IMR-90 (cell line): ENCODE results near the gene AFTPH. TPM values are rescaled to one million over a fixed set of nuclear protein-coding genes. Genes with fewer than 3 reads are reported as not detected.

Experiments
- ATAC-seq: fragments of 200-7000 bp; cut with Tn5 transposase; 2 replicates; pipeline ENCODE4 v1.9.1; 2020; ENCODE audit warnings: low read depth, mild to moderate bottlenecking, moderate library complexity
- BruUV-seq: library from RNA; stranded (reverse); fragments of 400-500 nt; replicated peaks from 2 replicates; lab custom pipeline; 2021; lab: Mats Ljungman, UMichigan
- CTCF ChIA-PET: fragments of 300-600 bp; formaldehyde crosslinking; extraction: SDS; loops from one replicate; lab custom pipeline; 2021; ENCODE audit warnings: antibody characterized with exemption; lab: Yijun Ruan, JAX
- POLR2A ChIA-PET: fragments of 300-600 bp; sonication (Branson Sonifier 250); formaldehyde crosslinking; loops from one replicate; lab custom pipeline; 2022; ENCODE audit warnings: antibody characterized with exemption; ENCODE audit not compliant: unreplicated experiment; lab: Charles Lee
- DNase-seq: peaks from one replicate; pipeline ENCODE4 v3.0.0; 2013
- H2AFZ ChIP-seq: replicated peaks from 2 replicates; pipeline ENCODE3; 2013; ENCODE audit warnings: low read length, mild to moderate bottlenecking; ENCODE audit not compliant: poor library complexity
- H2AK5ac ChIP-seq: 2 replicates; pipeline ENCODE4 v1.6.1; 2013; ENCODE audit warnings: low read depth, low read length, inconsistent platforms
- H2AK9ac ChIP-seq: replicated peaks from 2 replicates; pipeline ENCODE3; 2013; ENCODE audit warnings: mild to moderate bottlenecking, low read depth, low read length, moderate library complexity; ENCODE audit not compliant: poor library complexity
- H2BK120ac ChIP-seq: 2 replicates; pipeline ENCODE4 v1.6.1; 2013; ENCODE audit warnings: low read depth, low read length, inconsistent platforms
- H2BK15ac ChIP-seq: 3 replicates; pipeline ENCODE4 v1.6.1; 2013; ENCODE audit warnings: low read depth, low read length, inconsistent platforms
- H2BK20ac ChIP-seq: 2 replicates; pipeline ENCODE4 v1.6.1; 2013; ENCODE audit warnings: low read depth, mild to moderate bottlenecking, inconsistent platforms, low read length, moderate library complexity
- H2BK5ac ChIP-seq: 2 replicates; pipeline ENCODE4 v1.6.1; 2013; ENCODE audit warnings: mild to moderate bottlenecking, low read depth, low read length, inconsistent platforms; ENCODE audit not compliant: poor library complexity, severe bottlenecking
- H3K14ac ChIP-seq: replicated peaks from 2 replicates; pipeline ENCODE4 v1.6.1; 2013; ENCODE audit warnings: low read depth, low read length, inconsistent platforms
- H3K18ac ChIP-seq: 2 replicates; pipeline ENCODE4 v1.6.1; 2013; ENCODE audit warnings: low read depth, low read length, control low read depth
- H3K23ac ChIP-seq: 2 replicates; pipeline ENCODE4 v1.6.1; 2013; ENCODE audit warnings: low read depth, low read length, inconsistent platforms
- H3K27ac ChIP-seq: 2 replicates; pipeline ENCODE4 v1.5.1; 2013; ENCODE audit warnings: mild to moderate bottlenecking, control low read depth, low read length; ENCODE audit not compliant: insufficient read depth
- H3K27me3 ChIP-seq: 2 replicates; pipeline ENCODE4 v1.6.1; 2013; ENCODE audit warnings: low read length; ENCODE audit not compliant: control insufficient read depth, insufficient read depth
- H3K36me3 ChIP-seq: 2 replicates; pipeline ENCODE4 v1.6.1; 2013; ENCODE audit warnings: low read length, mixed read lengths; ENCODE audit not compliant: control insufficient read depth, insufficient read depth
- H3K4ac ChIP-seq: 2 replicates; pipeline ENCODE4 v1.6.1; 2013; ENCODE audit warnings: low read depth, low read length, inconsistent platforms
- H3K4me1 ChIP-seq: 2 replicates; pipeline ENCODE4 v1.6.1; 2013; ENCODE audit warnings: low read length, mixed read lengths; ENCODE audit not compliant: control insufficient read depth, insufficient read depth
- H3K4me2 ChIP-seq: 2 replicates; pipeline ENCODE4 v1.6.1; 2013; ENCODE audit warnings: low read depth, mild to moderate bottlenecking, control low read depth, low read length, moderate library complexity
- H3K4me3 ChIP-seq: 2 replicates; pipeline ENCODE4 v1.5.1; 2013; ENCODE audit warnings: low read depth, mild to moderate bottlenecking, control low read depth, low read length, moderate library complexity; ENCODE audit not compliant: insufficient read depth
- H3K56ac ChIP-seq: 2 replicates; pipeline ENCODE4 v1.6.1; 2013; ENCODE audit warnings: low read length, inconsistent platforms; ENCODE audit not compliant: insufficient read depth; ENCODE audit errors: extremely low read depth
- H3K79me1 ChIP-seq, 2 experiments: 2 replicates each; pipeline ENCODE4 v1.6.1; 2013; ENCODE audit warnings: low read length in 2 of 2, inconsistent platforms in 1 of 2, low read depth in 1 of 2
- H3K9ac ChIP-seq: 2 replicates; pipeline ENCODE4 v1.6.1; 2013; ENCODE audit warnings: low read depth, low read length, control low read depth
- H3K9me1 ChIP-seq: 2 replicates; pipeline ENCODE4 v1.6.1; 2013; ENCODE audit warnings: low read length, inconsistent platforms; ENCODE audit not compliant: insufficient read depth
- H3K9me3 ChIP-seq: 2 replicates; pipeline ENCODE4 v1.6.1; 2013; ENCODE audit warnings: low read length; ENCODE audit not compliant: control insufficient read depth, insufficient read depth
- H4K20me1 ChIP-seq: 2 replicates; pipeline ENCODE4 v1.6.1; 2013; ENCODE audit warnings: low read length, inconsistent platforms; ENCODE audit not compliant: insufficient read depth
- H4K5ac ChIP-seq: 2 replicates; pipeline ENCODE4 v1.6.1; 2013; ENCODE audit warnings: mild to moderate bottlenecking, low read depth, low read length, control low read depth
- H4K8ac ChIP-seq, 2 experiments: 2 replicates each; pipeline ENCODE4 v1.6.1; 2013; ENCODE audit warnings: low read depth in 2 of 2, low read length in 2 of 2, control low read depth in 1 of 2, inconsistent platforms in 1 of 2
- H4K91ac ChIP-seq: 2 replicates; pipeline ENCODE4 v1.6.1; 2013; ENCODE audit warnings: low read depth, low read length, inconsistent platforms; ENCODE audit not compliant: insufficient read depth
- BHLHE40 ChIP-seq: fragments of 150-350 bp; IDR thresholded peaks from 2 replicates; pipeline ENCODE4 v1.6.1; 2016; ENCODE audit warnings: mild to moderate bottlenecking, low read depth, low read length
- CEBPB ChIP-seq: IDR thresholded peaks from 2 replicates; pipeline ENCODE4 v1.6.1; 2012; ENCODE audit warnings: low read depth, low read length, improper control_type of control experiment
- CHD1 ChIP-seq: IDR thresholded peaks from 2 replicates; pipeline ENCODE4 v1.6.1; 2012; ENCODE audit warnings: low read depth, low read length, improper control_type of control experiment
- CTCF ChIP-seq: conservative IDR thresholded peaks from 2 replicates; pipeline ENCODE4 v1.5.1; 2012; ENCODE audit warnings: mild to moderate bottlenecking, low read depth, low read length, improper control_type of control experiment
- FOS ChIP-seq: fragments of 150-350 bp; IDR thresholded peaks from 2 replicates; pipeline ENCODE4 v1.6.1; 2016; ENCODE audit warnings: low read depth, low read length
- MAFK ChIP-seq: IDR thresholded peaks from 2 replicates; pipeline ENCODE4 v1.6.1; 2012; ENCODE audit warnings: low read depth, low read length, improper control_type of control experiment
- MAZ ChIP-seq: IDR thresholded peaks from 2 replicates; pipeline ENCODE4 v1.6.1; 2012; ENCODE audit warnings: low read depth, mild to moderate bottlenecking, low read length, improper control_type of control experiment, moderate library complexity, borderline replicate concordance
- MXI1 ChIP-seq: IDR thresholded peaks from 2 replicates; pipeline ENCODE4 v1.6.1; 2012; ENCODE audit warnings: low read depth, mild to moderate bottlenecking, low read length, moderate library complexity, borderline replicate concordance
- NFE2L2 ChIP-seq: fragments of 150-350 bp; IDR thresholded peaks from 2 replicates; pipeline ENCODE4 v1.6.1; 2016; ENCODE audit warnings: low read depth, mild to moderate bottlenecking, low read length
- POLR2A ChIP-seq: IDR thresholded peaks from 2 replicates; pipeline ENCODE4 v1.6.1; 2012; ENCODE audit warnings: mild to moderate bottlenecking, low read depth, low read length
- RAD21 ChIP-seq: IDR thresholded peaks from 2 replicates; pipeline ENCODE4 v1.6.1; 2012; ENCODE audit warnings: low read length, improper control_type of control experiment
- RCOR1 ChIP-seq: IDR thresholded peaks from 2 replicates; pipeline ENCODE4 v1.6.1; 2012; ENCODE audit warnings: mild to moderate bottlenecking, low read length, improper control_type of control experiment; ENCODE audit not compliant: insufficient replicate concordance
- RFX5 ChIP-seq: IDR thresholded peaks from 2 replicates; pipeline ENCODE4 v1.8.0; 2012; ENCODE audit warnings: low read depth, mild to moderate bottlenecking, low read length, moderate library complexity
- SMC3 ChIP-seq: fragments of 150-350 bp; IDR thresholded peaks from 2 replicates; pipeline ENCODE4 v1.6.1; 2016; ENCODE audit warnings: low read depth, mild to moderate bottlenecking, antibody characterized with exemption, low read length, moderate library complexity
- USF2 ChIP-seq: fragments of 150-350 bp; IDR thresholded peaks from 2 replicates; pipeline ENCODE4 v1.6.1; 2017; ENCODE audit warnings: mild to moderate bottlenecking, antibody characterized with exemption, low read length, low read depth
- WGBS, 2 experiments: methylation state at CpG; one replicate each; pipeline versions ENCODE4 v1.1.5 to v1.1.7; 2013; ENCODE audit warnings: missing lambda C conversion rate in 2 of 2; ENCODE audit not compliant: insufficient read length in 1 of 2; ENCODE audit errors: extremely low coverage in 2 of 2; 5-methylcytosine and 5-hydroxymethylcytosine counted together
- dilution Hi-C: fragments of 300-500 bp; cut with HindIII; formaldehyde crosslinking; loops from one replicate; pipeline ENCODE4 v1.14.3; 2018; ENCODE audit warnings: low sequenced_read_pairs; ENCODE audit not compliant: unreplicated experiment
- in situ Hi-C: fragments of 300-500 bp; cut with MboI; formaldehyde crosslinking; loops from 3 replicates; pipeline ENCODE4 v1.14.3; 2019; ENCODE audit warnings: low sequenced_read_pairs, inconsistent platforms, mixed read lengths
- intact Hi-C: fragments of 100-400 bp; cut with micrococcal nuclease; formaldehyde crosslinking; loops from 2 replicates; pipeline ENCODE4 v1.10.0; 2022
- polyA plus RNA-seq, 3 experiments: library from polyadenylated mRNA; depleted of rRNA; stranded (reverse); fragments of >200 nt; gene quantifications; 2 replicates each; pipeline ENCODE4 v1.2.3, GENCODE V29; 2012; ENCODE audit warnings: low replicate concordance in 1 of 3
- total RNA-seq: library from RNA; depleted of rRNA; stranded (reverse); fragments of >200 nt; gene quantifications from 2 replicates; pipeline ENCODE4 v1.2.3, GENCODE V29; 2012
- TF ChIP-seq, protein P1 (sequence below): fragments of 150-350 bp; IDR thresholded peaks from 2 replicates; pipeline ENCODE4 v1.6.1; 2016; ENCODE audit warnings: low read depth, mild to moderate bottlenecking, low read length, moderate library complexity, borderline replicate concordance

The AFTPH gene
- total and polyA plus RNA-seq, 2 of the 4 experiments (the other 2 are of a cell fraction) = 9.4 to 19.9 TPM

DNA sequence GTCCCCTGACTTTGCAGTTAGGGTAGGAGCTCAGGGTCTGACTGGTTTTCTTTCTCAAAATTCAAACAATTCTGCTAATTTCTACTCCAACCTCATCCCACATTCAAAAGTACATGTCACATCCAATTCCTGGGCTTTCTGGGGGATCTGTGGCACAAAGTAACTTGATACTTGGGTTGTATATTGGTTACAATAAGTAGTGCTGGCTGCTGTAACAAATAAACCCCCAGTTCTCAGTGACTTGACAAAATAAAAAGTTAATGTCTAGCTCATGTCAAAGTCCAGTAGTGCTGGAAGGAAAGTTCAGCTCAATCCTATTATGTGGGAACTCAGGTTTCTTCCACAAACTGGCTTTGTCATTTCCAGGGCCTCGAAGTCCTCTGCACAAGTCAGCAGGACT is 47.1 kb upstream of the AFTPH start:
- H2BK5ac ChIP-seq = no peak overlapping the region
- H3K9me3 ChIP-seq = no peaks in the 10 kb centered on the region
- H2BK15ac ChIP-seq = no peak overlapping the region
- H4K5ac ChIP-seq = no peak overlapping the region
- H3K14ac ChIP-seq = no peak overlapping the region
- no peak overlapping the region for H2AK9ac ChIP-seq
- H2AFZ ChIP-seq = no peak overlapping the region
- no peak overlapping the region for H4K8ac ChIP-seq
- H3K9ac ChIP-seq = no peak overlapping the region
- peaks cover 61% of the 10 kb centered on the region for H3K27me3 ChIP-seq
- no peak overlapping the region for H3K4me3 ChIP-seq
- H2BK20ac ChIP-seq = no peak overlapping the region
- no peak for TF ChIP-seq POLR2A
- no peak for TF ChIP-seq CEBPB
- no peak for TF ChIP-seq MXI1
- no peak for TF ChIP-seq USF2
- TF ChIP-seq MAFK = no peak
- TF ChIP-seq RAD21 = no peak
- no peak for TF ChIP-seq NFE2L2
- no peak for TF ChIP-seq FOS
- no peak for TF ChIP-seq RCOR1
- TF ChIP-seq SMC3 = no peak
- TF ChIP-seq MAZ = no peak
- TF ChIP-seq RFX5 = no peak
- TF ChIP-seq, protein P1, sequence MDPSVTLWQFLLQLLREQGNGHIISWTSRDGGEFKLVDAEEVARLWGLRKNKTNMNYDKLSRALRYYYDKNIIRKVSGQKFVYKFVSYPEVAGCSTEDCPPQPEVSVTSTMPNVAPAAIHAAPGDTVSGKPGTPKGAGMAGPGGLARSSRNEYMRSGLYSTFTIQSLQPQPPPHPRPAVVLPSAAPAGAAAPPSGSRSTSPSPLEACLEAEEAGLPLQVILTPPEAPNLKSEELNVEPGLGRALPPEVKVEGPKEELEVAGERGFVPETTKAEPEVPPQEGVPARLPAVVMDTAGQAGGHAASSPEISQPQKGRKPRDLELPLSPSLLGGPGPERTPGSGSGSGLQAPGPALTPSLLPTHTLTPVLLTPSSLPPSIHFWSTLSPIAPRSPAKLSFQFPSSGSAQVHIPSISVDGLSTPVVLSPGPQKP = no peak
- TF ChIP-seq CHD1 = no peak
- TF ChIP-seq BHLHE40 = no peak
- no peak for TF ChIP-seq CTCF
- H3K4ac ChIP-seq = no peak overlapping the region
- WGBS, 2 experiments = no CpG with 5 or more reads among the region's 1 CpG
- H4K91ac ChIP-seq = no peak overlapping the region
- CTCF ChIA-PET = no interaction called here
- no TSS peak for BruUV-seq
- no peak overlapping the region for H2AK5ac ChIP-seq
- H3K56ac ChIP-seq = no peak overlapping the region
- H3K27ac ChIP-seq = no peak overlapping the region
- H3K4me1 ChIP-seq = no peaks in the 10 kb centered on the region
- no peaks in the 10 kb centered on the region for H3K79me1 ChIP-seq
- no peaks in the 10 kb centered on the region for H3K9me1 ChIP-seq
- in situ Hi-C loops (no loop called here), dilution Hi-C loops (no loop called here), intact Hi-C loops (no loop called here)
- no peaks in the 10 kb centered on the region for H3K36me3 ChIP-seq
- no peaks in the 10 kb centered on the region for H4K20me1 ChIP-seq
- no peak overlapping the region for H3K18ac ChIP-seq
- no peak overlapping the region for H3K4me2 ChIP-seq
- no peak overlapping the region for H2BK120ac ChIP-seq
- DNase-seq (no peak), ATAC-seq (no peak)
- POLR2A ChIA-PET = no interaction called here
- no peak overlapping the region for H3K23ac ChIP-seq
